ENCODE data around the gene EPS8L3.

DNA sequence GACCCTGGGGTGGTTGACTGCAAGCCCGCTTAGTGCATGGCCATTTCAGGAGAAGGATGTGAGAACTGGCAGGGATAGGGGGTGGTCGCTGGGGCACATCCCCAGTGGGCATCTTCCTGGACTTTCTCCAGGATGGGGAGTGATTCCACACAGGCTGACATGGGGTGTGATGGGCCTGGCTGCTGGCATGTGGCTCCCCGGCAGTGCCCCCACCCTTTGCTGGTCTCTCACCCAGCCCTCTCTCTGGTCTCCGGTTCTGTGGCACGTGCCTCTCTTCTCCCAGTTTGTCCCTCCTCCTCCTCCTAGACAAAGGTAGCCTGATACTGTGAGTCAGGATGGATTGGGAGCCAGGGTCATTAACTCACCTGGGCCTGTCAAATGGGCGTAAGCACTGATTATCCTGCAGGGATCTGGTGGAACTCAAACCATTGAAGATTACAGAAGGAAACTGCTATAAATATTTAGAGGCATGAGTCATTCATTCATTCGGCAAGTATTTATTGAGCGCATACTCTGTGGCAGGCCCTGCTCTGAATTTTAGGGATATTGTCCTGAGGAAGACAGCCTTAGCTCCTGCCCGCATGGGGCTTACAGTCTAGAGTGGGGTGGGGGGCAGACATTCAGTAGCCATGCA, 23.6 kb upstream of the EPS8L3 start:
- TF ChIP-seq EZH2phosphoT487 (IDR thresholded peaks at IDR 0.05; ENCODE audit: borderline replicate concordance, low read depth) (no peak), POLR2AphosphoS5 (IDR thresholded peaks at IDR 0.05; ENCODE audit: low read depth, low read length) (no peak), NFIC (IDR thresholded peaks at IDR 0.05; ENCODE audit: borderline replicate concordance) (no peak), SIN3A (IDR thresholded peaks at IDR 0.05; ENCODE audit: borderline replicate concordance, low read depth, low read length) (no peak), FOXM1 (IDR thresholded peaks at IDR 0.05; ENCODE audit: low read depth) (no peak), RAD21 (IDR thresholded peaks at IDR 0.05; ENCODE audit: low read length) (no peak), EP300 (IDR thresholded peaks at IDR 0.05; ENCODE audit: borderline replicate concordance in 1 of 2, low read depth in 1 of 2, low read length in 1 of 2) (no peak)
- TF ChIP-seq, protein P1, sequence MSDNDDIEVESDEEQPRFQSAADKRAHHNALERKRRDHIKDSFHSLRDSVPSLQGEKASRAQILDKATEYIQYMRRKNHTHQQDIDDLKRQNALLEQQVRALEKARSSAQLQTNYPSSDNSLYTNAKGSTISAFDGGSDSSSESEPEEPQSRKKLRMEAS (IDR thresholded peaks at IDR 0.05; ENCODE audit: low read depth) = no peak
- TF ChIP-seq, protein P2, sequence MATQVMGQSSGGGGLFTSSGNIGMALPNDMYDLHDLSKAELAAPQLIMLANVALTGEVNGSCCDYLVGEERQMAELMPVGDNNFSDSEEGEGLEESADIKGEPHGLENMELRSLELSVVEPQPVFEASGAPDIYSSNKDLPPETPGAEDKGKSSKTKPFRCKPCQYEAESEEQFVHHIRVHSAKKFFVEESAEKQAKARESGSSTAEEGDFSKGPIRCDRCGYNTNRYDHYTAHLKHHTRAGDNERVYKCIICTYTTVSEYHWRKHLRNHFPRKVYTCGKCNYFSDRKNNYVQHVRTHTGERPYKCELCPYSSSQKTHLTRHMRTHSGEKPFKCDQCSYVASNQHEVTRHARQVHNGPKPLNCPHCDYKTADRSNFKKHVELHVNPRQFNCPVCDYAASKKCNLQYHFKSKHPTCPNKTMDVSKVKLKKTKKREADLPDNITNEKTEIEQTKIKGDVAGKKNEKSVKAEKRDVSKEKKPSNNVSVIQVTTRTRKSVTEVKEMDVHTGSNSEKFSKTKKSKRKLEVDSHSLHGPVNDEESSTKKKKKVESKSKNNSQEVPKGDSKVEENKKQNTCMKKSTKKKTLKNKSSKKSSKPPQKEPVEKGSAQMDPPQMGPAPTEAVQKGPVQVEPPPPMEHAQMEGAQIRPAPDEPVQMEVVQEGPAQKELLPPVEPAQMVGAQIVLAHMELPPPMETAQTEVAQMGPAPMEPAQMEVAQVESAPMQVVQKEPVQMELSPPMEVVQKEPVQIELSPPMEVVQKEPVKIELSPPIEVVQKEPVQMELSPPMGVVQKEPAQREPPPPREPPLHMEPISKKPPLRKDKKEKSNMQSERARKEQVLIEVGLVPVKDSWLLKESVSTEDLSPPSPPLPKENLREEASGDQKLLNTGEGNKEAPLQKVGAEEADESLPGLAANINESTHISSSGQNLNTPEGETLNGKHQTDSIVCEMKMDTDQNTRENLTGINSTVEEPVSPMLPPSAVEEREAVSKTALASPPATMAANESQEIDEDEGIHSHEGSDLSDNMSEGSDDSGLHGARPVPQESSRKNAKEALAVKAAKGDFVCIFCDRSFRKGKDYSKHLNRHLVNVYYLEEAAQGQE (IDR thresholded peaks at IDR 0.05; ENCODE audit: low read depth, low read length) = no peak
- TF ChIP-seq, protein P3, sequence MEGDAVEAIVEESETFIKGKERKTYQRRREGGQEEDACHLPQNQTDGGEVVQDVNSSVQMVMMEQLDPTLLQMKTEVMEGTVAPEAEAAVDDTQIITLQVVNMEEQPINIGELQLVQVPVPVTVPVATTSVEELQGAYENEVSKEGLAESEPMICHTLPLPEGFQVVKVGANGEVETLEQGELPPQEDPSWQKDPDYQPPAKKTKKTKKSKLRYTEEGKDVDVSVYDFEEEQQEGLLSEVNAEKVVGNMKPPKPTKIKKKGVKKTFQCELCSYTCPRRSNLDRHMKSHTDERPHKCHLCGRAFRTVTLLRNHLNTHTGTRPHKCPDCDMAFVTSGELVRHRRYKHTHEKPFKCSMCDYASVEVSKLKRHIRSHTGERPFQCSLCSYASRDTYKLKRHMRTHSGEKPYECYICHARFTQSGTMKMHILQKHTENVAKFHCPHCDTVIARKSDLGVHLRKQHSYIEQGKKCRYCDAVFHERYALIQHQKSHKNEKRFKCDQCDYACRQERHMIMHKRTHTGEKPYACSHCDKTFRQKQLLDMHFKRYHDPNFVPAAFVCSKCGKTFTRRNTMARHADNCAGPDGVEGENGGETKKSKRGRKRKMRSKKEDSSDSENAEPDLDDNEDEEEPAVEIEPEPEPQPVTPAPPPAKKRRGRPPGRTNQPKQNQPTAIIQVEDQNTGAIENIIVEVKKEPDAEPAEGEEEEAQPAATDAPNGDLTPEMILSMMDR (IDR thresholded peaks at IDR 0.05) = no peak
- TF ChIP-seq, protein P4, sequence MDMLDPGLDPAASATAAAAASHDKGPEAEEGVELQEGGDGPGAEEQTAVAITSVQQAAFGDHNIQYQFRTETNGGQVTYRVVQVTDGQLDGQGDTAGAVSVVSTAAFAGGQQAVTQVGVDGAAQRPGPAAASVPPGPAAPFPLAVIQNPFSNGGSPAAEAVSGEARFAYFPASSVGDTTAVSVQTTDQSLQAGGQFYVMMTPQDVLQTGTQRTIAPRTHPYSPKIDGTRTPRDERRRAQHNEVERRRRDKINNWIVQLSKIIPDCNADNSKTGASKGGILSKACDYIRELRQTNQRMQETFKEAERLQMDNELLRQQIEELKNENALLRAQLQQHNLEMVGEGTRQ (IDR thresholded peaks at IDR 0.05; ENCODE audit: borderline replicate concordance, low read depth, low read length) = no peak
